OCI-LY7 (cell line): Measurements from ENCODE around the gene APBB2. TPM values are rescaled to one million over a fixed set of nuclear protein-coding genes. Genes with fewer than 3 reads are reported as not detected.

Experiments used
- BruUV-seq: library from RNA; stranded (reverse); fragments of 400-500 nt; replicated peaks from 2 replicates; lab custom pipeline; 2021; lab: Mats Ljungman, UMichigan
- CTCF ChIA-PET: fragments of 300-600 bp; sonication (Branson Sonifier 250); formaldehyde crosslinking; loops from one replicate; lab custom pipeline; 2022; ENCODE audit warnings: antibody characterized with exemption; ENCODE audit not compliant: unreplicated experiment; lab: Charles Lee
- POLR2A ChIA-PET: fragments of 300-600 bp; sonication (Branson Sonifier 250); formaldehyde crosslinking; loops from one replicate; lab custom pipeline; 2022; ENCODE audit warnings: antibody characterized with exemption; lab: Charles Lee
- DNase-seq: peaks from one replicate; pipeline ENCODE4 v3.0.0-alpha.2; 2015; ENCODE audit warnings: low spot score
- H2AFZ ChIP-seq: fragments of 200-600 bp; sonication (generic), shearing (Covaris generic); 2 replicates; pipeline ENCODE4 v1.6.1; 2014; ENCODE audit warnings: mild to moderate bottlenecking, antibody characterized with exemption, low read length, moderate library complexity
- H3K27ac ChIP-seq: fragments of 200-600 bp; sonication (generic); 2 replicates; pipeline ENCODE4 v1.5.1; 2014; ENCODE audit warnings: mixed run types, low read depth, mild to moderate bottlenecking, moderate library complexity, low read length, inconsistent platforms; ENCODE audit not compliant: poor library complexity, severe bottlenecking
- H3K36me3 ChIP-seq: fragments of 200-600 bp; sonication (generic); 2 replicates; pipeline ENCODE4 v1.6.1; 2014; ENCODE audit warnings: mild to moderate bottlenecking, antibody characterized with exemption, low read length, moderate library complexity, mixed read lengths; ENCODE audit not compliant: insufficient read depth
- H3K4me1 ChIP-seq: fragments of 200-600 bp; sonication (generic); 2 replicates; pipeline ENCODE4 v1.5.1; 2014; ENCODE audit warnings: mild to moderate bottlenecking, low read length; ENCODE audit not compliant: insufficient read depth, poor library complexity, severe bottlenecking
- H3K4me2 ChIP-seq: fragments of 200-600 bp; sonication (generic); 2 replicates; pipeline ENCODE4 v1.6.1; 2014; ENCODE audit warnings: mild to moderate bottlenecking, low read length
- H3K4me3 ChIP-seq: fragments of 200-600 bp; sonication (generic); 2 replicates; pipeline ENCODE4 v1.5.1; 2014; ENCODE audit warnings: mild to moderate bottlenecking, low read depth, low read length; ENCODE audit not compliant: poor library complexity, severe bottlenecking
- H3K79me2 ChIP-seq: fragments of 200-600 bp; sonication (generic); 2 replicates; pipeline ENCODE4 v1.6.1; 2016; ENCODE audit warnings: low read depth, mild to moderate bottlenecking, low read length, moderate library complexity, mixed read lengths; ENCODE audit not compliant: insufficient read depth
- H3K9me2 ChIP-seq: fragments of 200-600 bp; sonication (generic); 2 replicates; pipeline ENCODE4 v1.6.1; 2016; ENCODE audit warnings: mild to moderate bottlenecking, low read length, mixed read lengths; ENCODE audit not compliant: insufficient read depth
- H3K9me3 ChIP-seq: fragments of 200-600 bp; sonication (generic); 2 replicates; pipeline ENCODE4 v1.6.1; 2014; ENCODE audit warnings: mild to moderate bottlenecking, mixed run types, low read length, mixed read lengths
- H4K20me1 ChIP-seq: fragments of 200-600 bp; sonication (generic); 2 replicates; pipeline ENCODE4 v1.6.1; 2014; ENCODE audit warnings: mild to moderate bottlenecking, antibody characterized with exemption, low read length, moderate library complexity, mixed read lengths; ENCODE audit not compliant: insufficient read depth
- EZH2phosphoT487 ChIP-seq: fragments of 200-600 bp; sonication (generic); IDR thresholded peaks from 2 replicates; pipeline ENCODE4 v1.6.1; 2018; ENCODE audit warnings: low read depth, borderline replicate concordance, mild to moderate bottlenecking, mixed run types, antibody characterized with exemption, low read length, moderate library complexity, mixed read lengths
- intact Hi-C: fragments of 100-400 bp; cut with micrococcal nuclease; formaldehyde crosslinking; loops from one replicate; pipeline ENCODE4 v1.10.0; 2022; ENCODE audit not compliant: unreplicated experiment
- total RNA-seq, 2 experiments: library from RNA; depleted of rRNA in 1 of 2; stranded (reverse); fragments of >200 nt in 1 of 2; shearing (Covaris generic) in 1 of 2; gene quantifications; 2 replicates each; pipeline ENCODE4 v1.2.3, GENCODE V29; 2014 to 2022
- TF ChIP-seq, protein P1 (sequence below): fragments of 200-600 bp; sonication (generic); conservative IDR thresholded peaks from 2 replicates; pipeline ENCODE4 v1.5.1; 2014; ENCODE audit warnings: mild to moderate bottlenecking, antibody characterized with exemption, low read length, moderate library complexity, mixed read lengths

The APBB2 gene
- total RNA-seq, 2 experiments from 2014 or later = 66.4 to 88.5 TPM

GRCh38 chr4:40953283-40954087 is 260.9 kb downstream of the APBB2 start:
- CTCF ChIA-PET = no interaction called here
- no peaks in the 10 kb centered on the region for H3K79me2 ChIP-seq
- H3K27ac ChIP-seq = no peak overlapping the region
- no peak overlapping the region for H2AFZ ChIP-seq
- no peak for DNase-seq
- POLR2A ChIA-PET = interaction anchor here (0.6 kb wide), 1 partner anchor 1364 kb away, joined by 4 read pairs; no protein-coding TSS in a partner anchor
- no peaks in the 10 kb centered on the region for H4K20me1 ChIP-seq
- no TSS peak for BruUV-seq
- 0 out of 2 replicates have a peak, but pooled peaks cover 10% of the 10 kb centered on the region for H3K36me3 ChIP-seq
- peaks cover 11% of the 10 kb centered on the region for H3K4me1 ChIP-seq
- H3K4me3 ChIP-seq = no peak overlapping the region
- intact Hi-C loops = no loop called here
- no peaks in the 10 kb centered on the region for H3K9me3 ChIP-seq
- no peak for TF ChIP-seq EZH2phosphoT487
- TF ChIP-seq, protein P1, sequence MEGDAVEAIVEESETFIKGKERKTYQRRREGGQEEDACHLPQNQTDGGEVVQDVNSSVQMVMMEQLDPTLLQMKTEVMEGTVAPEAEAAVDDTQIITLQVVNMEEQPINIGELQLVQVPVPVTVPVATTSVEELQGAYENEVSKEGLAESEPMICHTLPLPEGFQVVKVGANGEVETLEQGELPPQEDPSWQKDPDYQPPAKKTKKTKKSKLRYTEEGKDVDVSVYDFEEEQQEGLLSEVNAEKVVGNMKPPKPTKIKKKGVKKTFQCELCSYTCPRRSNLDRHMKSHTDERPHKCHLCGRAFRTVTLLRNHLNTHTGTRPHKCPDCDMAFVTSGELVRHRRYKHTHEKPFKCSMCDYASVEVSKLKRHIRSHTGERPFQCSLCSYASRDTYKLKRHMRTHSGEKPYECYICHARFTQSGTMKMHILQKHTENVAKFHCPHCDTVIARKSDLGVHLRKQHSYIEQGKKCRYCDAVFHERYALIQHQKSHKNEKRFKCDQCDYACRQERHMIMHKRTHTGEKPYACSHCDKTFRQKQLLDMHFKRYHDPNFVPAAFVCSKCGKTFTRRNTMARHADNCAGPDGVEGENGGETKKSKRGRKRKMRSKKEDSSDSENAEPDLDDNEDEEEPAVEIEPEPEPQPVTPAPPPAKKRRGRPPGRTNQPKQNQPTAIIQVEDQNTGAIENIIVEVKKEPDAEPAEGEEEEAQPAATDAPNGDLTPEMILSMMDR = no peak
- H3K9me2 ChIP-seq = no peaks in the 10 kb centered on the region
- H3K4me2 ChIP-seq = no peak overlapping the region

- DNase-seq = no peak
- Histone ChIP-seq H3K36me3 (0 out of 2 replicates have a peak, but pooled peaks cover 10% of the 10 kb centered on the region), H3K4me2 (no peak overlapping the region), H3K4me1 (peaks cover 11% of the 10 kb centered on the region), H4K20me1 (no peaks in the 10 kb centered on the region), H3K27ac (no peak overlapping the region), H3K9me3 (no peaks in the 10 kb centered on the region), H3K4me3 (no peak overlapping the region), H2AFZ (no peak overlapping the region), H3K79me2 (no peaks in the 10 kb centered on the region), H3K9me2 (no peaks in the 10 kb centered on the region)
- ChIA-PET CTCF (no interaction called here), POLR2A (interaction anchor here (0.6 to 1.1 kb wide), 2 partner anchors 13 to 1363 kb away, joined by 3 to 4 read pairs; no protein-coding TSS in a partner anchor)
- TF ChIP-seq, protein P1 = no peak
- no peak for TF ChIP-seq EZH2phosphoT487
- BruUV-seq = no TSS peak
- intact Hi-C loops = no loop called here
Measured at GRCh38 chr4:40952672-40953071, 261.7 kb downstream of the APBB2 start.

- no peaks in the 10 kb centered on the region for H3K79me2 ChIP-seq
- ChIA-PET CTCF (no interaction called here), POLR2A (interaction anchor here (1.1 kb wide), 1 partner anchor 13 kb away, joined by 3 read pairs; no protein-coding TSS in a partner anchor)
- H2AFZ ChIP-seq = no peak overlapping the region
- no peak overlapping the region for H3K27ac ChIP-seq
- H3K9me2 ChIP-seq = no peaks in the 10 kb centered on the region
- H3K9me3 ChIP-seq = no peaks in the 10 kb centered on the region
- BruUV-seq = no TSS peak
- intact Hi-C loops = no loop called here
- H3K4me3 ChIP-seq = no peak overlapping the region
- H3K36me3 ChIP-seq = 0 out of 2 replicates have a peak, but pooled peaks cover 10% of the 10 kb centered on the region
- TF ChIP-seq, protein P1 = no peak
- no peak for TF ChIP-seq EZH2phosphoT487
- H4K20me1 ChIP-seq = no peaks in the 10 kb centered on the region
- H3K4me2 ChIP-seq = no peak overlapping the region
- peaks cover 11% of the 10 kb centered on the region for H3K4me1 ChIP-seq
- DNase-seq = no peak
Measured at GRCh38 chr4:40952217-40952616, 262.1 kb downstream of the APBB2 start.
